ENCODE measurements around the gene KPNB1. TPM values are rescaled to one million over a fixed set of nuclear protein-coding genes. Genes with fewer than 3 reads are reported as not detected.

Gene KPNB1
- total and polyA plus RNA-seq, 2 of the 8 experiments (the other 6 are each of a cell fraction or from before 2014, with no cell fraction given) = 171 to 625 TPM

GRCh38 chr17:47693731-47694580 is 44.2 kb downstream of the KPNB1 start, which contains the start of gene TBKBP1 (continued):
- no peak for TF ChIP-seq CHD7 (IDR thresholded peaks at IDR 0.05; ENCODE audit: insufficient replicate concordance, low read length)
- TF ChIP-seq RFX5 (IDR thresholded peaks at IDR 0.05; ENCODE audit: borderline replicate concordance, low read depth, low read length) = no peak
- TF ChIP-seq NRF1 (IDR thresholded peaks at IDR 0.05; ENCODE audit: low read depth, low read length) = no peak
- no peak for TF ChIP-seq ZNF274 (IDR thresholded peaks at IDR 0.05; ENCODE audit: borderline replicate concordance, extremely low read depth, low read length)
- no peak for TF ChIP-seq TAF7 (optimal IDR thresholded peaks at IDR 0.05; ENCODE audit: borderline replicate concordance, low read depth, low read length)
- TF ChIP-seq SP1 (IDR thresholded peaks at IDR 0.05; ENCODE audit: low read depth, low read length) = no peak
- no peak for TF ChIP-seq SRF (IDR thresholded peaks at IDR 0.05; ENCODE audit: low read depth, low read length)
- no peak for TF ChIP-seq E2F6 (IDR thresholded peaks at IDR 0.05)
- TF ChIP-seq SIN3A (conservative IDR thresholded peaks at IDR 0.05 in 1 of 2, IDR thresholded peaks at IDR 0.05 in 1 of 2; ENCODE audit: low read depth in 1 of 2, low read length in 2 of 2) = peak; percentile 16 to 22; a peak in 1 of 4 replicates
